Measurements from ENCODE around the gene SLAMF9.

The SLAMF9 gene

DNA sequence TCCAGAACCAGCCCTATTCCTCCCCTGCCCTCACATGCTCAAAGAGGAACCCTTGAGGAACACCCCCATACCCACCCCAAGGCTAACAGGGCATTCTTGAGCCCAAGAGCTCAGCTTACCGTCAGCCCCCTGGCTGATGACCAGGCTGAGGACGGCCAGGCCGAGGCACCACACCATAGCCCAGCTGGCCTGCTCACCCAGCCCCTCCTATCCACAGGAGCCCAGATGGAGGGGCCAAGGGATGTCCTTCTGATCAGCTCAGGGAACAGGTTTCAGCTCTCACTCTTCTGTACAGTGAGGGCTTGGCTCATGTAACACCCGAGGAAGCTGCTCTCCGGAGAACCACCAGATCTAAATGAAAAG lies 10.8 kb downstream of the SLAMF9 start:
- peak overlapping the region; percentile 96; the same call in 1 of the 2 replicates for H3K27ac ChIP-seq
- TF ChIP-seq ZFX (IDR thresholded peaks at IDR 0.05; ENCODE audit: borderline replicate concordance) = no peak
- TF ChIP-seq, protein P1, sequence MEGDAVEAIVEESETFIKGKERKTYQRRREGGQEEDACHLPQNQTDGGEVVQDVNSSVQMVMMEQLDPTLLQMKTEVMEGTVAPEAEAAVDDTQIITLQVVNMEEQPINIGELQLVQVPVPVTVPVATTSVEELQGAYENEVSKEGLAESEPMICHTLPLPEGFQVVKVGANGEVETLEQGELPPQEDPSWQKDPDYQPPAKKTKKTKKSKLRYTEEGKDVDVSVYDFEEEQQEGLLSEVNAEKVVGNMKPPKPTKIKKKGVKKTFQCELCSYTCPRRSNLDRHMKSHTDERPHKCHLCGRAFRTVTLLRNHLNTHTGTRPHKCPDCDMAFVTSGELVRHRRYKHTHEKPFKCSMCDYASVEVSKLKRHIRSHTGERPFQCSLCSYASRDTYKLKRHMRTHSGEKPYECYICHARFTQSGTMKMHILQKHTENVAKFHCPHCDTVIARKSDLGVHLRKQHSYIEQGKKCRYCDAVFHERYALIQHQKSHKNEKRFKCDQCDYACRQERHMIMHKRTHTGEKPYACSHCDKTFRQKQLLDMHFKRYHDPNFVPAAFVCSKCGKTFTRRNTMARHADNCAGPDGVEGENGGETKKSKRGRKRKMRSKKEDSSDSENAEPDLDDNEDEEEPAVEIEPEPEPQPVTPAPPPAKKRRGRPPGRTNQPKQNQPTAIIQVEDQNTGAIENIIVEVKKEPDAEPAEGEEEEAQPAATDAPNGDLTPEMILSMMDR (IDR thresholded peaks at IDR 0.05) = no peak

DNA sequence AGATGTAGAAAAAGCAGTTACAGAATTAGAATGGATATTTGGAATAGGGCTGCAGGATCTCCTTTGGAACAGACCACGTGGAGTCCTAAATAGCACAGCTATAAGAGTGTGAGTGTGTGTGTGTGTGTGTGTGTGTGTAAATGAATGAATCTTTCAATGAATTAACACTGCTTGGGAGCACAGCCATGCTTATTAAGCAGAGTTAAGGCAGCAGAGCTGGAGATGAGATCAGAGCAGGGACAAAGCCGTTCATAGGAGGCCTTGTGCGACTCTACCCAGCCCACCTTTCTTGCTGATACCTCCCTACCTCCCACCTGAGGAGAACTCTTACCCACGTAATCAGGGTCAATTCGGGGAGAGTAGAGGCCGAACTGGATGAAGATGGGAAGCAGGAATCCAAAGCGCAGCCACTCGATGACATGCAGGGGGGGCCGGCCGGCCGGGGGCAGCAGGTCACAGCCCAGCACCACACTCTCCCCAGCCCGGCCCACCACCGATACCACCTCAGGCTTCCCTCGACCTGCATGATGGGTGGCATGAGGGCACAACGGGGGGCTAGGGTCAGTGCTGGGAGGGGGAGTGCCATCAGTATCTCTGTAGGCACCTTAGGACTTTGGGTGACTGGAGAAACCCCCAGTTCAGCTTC lies 11.3 kb downstream of the SLAMF9 start:
- TF ChIP-seq ZFX (IDR thresholded peaks at IDR 0.05; ENCODE audit: borderline replicate concordance) = no peak
- TF ChIP-seq, protein P1 (IDR thresholded peaks at IDR 0.05) = no peak
- peak overlapping the region; percentile 96; the same call in 1 of the 2 replicates for H3K27ac ChIP-seq

DNA sequence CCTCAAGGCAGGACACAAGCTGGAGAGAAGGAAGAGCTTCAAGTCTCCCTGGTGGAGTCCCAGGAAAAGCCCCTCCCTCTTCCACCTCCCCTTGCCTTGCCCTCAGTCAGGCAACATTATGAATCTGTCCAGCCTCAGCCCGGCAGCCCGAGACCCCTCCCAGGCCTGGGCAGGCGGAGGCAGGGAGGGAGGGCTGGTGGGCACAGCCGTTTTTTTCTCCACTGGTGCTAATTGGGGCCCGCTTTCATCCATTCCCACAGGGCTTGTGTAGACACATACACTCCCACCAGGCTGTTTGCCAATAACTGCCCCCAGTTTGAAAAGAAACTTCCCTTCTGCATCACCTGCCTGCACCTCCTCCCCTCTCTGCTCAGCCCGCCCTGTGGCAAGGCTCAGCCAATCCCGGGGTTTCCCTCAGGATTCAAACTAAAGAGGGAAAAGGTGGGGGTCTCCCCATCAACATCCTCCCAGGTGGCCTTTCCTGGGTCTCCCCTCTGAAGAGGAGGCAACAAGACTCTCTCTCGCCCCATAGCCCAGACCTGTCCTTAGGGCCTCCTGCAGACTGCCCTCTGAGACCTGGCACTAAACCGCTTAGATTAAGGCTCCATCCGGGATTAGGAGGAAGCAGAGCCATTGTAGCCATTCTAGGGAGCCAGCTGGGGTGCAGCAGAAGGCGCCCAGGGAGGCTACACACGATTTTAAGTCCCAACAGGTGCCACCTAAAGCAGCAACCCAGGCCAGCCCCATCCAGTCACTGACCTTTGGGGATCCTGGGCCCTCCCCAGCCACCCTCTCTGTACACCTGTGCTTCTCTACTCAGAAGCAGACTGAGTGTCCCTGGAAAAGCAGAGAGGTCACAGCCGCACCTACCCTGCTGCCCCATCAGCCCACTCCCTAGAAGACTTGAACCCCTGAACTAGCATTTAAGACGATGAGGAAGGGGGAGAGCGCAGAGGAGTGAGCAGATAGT lies 12.2 kb downstream of the SLAMF9 start:
- TF ChIP-seq, protein P1 (IDR thresholded peaks at IDR 0.05) = no peak
- TF ChIP-seq ZFX (IDR thresholded peaks at IDR 0.05; ENCODE audit: borderline replicate concordance) = no peak
- H3K27ac ChIP-seq = no peak overlapping the region

DNA sequence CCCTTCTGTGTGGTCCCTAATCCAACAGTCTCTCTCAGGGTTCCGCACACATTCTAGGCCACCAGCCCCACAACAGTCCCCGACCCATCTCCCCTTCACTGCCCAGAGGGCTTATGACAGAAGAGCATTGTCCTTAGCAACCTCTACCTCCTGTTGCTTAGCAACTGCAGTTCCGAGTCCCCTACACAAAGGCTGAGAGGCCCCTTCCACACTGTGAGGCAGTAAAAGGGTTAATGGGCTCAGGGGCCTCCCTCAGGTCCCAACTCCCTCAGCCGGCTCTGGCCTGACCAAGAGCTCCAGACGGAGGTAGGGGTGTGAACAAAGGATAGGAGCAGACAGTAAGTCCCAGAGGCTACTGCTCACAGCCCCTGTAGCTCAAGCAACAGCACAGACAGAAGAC lies 12.9 kb downstream of the SLAMF9 start:
- no peak overlapping the region for H3K27ac ChIP-seq
- TF ChIP-seq, protein P1 (IDR thresholded peaks at IDR 0.05) = no peak
- no peak for TF ChIP-seq ZFX (IDR thresholded peaks at IDR 0.05; ENCODE audit: borderline replicate concordance)

DNA sequence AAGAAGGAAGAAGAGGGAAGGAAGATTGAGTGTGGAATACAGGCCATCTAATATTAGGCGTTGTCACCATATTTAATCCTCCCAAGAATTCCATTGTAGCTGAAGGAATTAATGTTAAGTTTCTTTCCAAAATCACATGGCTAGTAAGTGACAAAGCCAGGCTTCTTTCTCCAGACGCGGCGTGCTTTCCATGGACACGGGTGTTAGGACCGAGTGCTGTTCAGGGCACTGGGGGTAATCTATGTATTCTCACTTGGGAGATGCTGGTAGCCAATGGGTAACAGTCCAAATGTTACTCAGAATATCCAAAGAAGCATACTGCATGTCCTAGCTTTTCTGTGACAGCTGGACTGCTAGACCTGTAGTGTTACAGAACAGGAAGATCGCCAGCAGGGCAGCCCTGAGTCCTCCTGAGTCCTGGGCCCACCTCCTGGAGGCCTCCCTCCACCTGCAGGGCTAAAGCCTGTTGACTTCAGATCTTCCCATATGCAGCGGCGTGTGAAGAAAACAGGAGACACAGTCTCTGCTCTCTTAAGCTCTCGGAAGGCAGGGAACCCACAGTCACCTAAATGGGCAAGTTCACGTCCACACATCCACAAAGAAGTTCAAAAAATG lies 13.9 kb downstream of the SLAMF9 start:
- TF ChIP-seq, protein P1 (IDR thresholded peaks at IDR 0.05) = no peak
- TF ChIP-seq ZFX (IDR thresholded peaks at IDR 0.05; ENCODE audit: borderline replicate concordance) = no peak
- H3K27ac ChIP-seq = no peak overlapping the region; the same call in 1 of the 2 replicates

DNA sequence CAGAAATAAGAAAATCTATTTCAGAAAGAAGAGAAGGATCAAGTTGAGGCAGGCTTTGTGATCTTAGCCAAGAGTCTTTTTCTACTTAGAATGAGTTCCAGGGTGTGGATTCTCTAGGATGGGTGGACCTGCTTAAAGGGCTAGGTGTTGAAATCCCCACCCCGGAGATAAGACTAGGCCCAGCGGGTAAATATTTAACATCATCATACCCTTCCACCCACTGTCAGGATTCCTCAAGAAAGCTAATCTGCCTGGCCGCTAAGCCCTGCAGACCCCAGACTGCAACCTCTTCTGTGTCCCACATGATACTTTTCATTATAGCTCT lies 14.4 kb downstream of the SLAMF9 start:
- no peak overlapping the region; the same call in 1 of the 2 replicates for H3K27ac ChIP-seq
- TF ChIP-seq, protein P1 (IDR thresholded peaks at IDR 0.05) = no peak
- no peak for TF ChIP-seq ZFX (IDR thresholded peaks at IDR 0.05; ENCODE audit: borderline replicate concordance)

Measured in 22Rv1 (cell line).